T-helper 2 cell (primary cell): ENCODE measurements around the gene ICAM1.

Experiments
- DNase-seq, 5 experiments: peaks; one replicate each; pipeline versions ENCODE4 v3.0.0 to v3.0.0-alpha.2; 2012 to 2022

The ICAM1 gene

DNA sequence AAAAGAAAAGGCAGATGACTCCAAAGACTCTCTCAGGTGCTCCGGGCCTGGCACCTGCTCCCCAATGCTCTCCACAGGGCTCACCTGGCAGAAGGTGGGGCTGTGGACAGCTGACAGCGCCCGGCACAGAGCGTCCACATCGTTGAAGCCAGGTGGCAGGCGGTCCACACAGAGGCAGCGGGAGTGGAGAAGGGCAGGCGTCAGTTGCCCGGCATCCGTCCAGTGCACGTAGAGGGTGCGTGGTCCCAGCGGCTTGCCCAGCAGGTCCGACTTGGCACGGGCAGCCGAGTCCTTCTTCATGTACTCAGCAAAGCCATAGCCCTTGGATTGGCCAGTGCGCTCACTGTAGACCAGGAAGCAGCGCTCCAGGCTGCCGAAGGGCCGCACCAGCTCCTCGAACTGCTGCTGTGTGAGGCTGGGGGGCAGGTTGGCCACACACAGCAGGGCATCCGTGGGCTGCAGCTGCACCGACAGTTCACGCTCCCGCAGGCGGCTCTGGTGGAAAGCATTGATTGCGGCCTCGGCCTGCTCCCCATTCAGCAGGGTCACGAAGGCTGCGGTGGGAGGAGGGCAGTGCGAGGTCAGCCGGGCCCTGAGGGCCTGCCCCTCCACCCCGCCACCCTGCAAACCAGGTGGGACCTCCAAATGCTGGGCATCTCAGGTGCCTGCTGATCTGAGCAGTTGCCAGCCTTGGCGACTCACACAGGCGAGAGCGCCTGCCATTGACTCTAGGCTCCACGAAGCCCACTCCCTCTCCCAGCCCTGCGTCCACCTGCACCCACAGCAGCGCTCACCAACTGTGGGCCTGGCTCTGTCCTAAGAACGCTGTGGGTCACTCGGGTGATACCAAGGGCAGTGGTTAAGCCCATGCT is 57.9 kb downstream of the ICAM1 start:
- DNase-seq: no peak

- DNase-seq: no peak
Measured at GRCh38 chr19:10329555-10329954, 58.6 kb downstream of the ICAM1 start.

GRCh38 chr19:10332158-10332964 is 61.4 kb downstream of the ICAM1 start:
- DNase-seq: no peak

DNA sequence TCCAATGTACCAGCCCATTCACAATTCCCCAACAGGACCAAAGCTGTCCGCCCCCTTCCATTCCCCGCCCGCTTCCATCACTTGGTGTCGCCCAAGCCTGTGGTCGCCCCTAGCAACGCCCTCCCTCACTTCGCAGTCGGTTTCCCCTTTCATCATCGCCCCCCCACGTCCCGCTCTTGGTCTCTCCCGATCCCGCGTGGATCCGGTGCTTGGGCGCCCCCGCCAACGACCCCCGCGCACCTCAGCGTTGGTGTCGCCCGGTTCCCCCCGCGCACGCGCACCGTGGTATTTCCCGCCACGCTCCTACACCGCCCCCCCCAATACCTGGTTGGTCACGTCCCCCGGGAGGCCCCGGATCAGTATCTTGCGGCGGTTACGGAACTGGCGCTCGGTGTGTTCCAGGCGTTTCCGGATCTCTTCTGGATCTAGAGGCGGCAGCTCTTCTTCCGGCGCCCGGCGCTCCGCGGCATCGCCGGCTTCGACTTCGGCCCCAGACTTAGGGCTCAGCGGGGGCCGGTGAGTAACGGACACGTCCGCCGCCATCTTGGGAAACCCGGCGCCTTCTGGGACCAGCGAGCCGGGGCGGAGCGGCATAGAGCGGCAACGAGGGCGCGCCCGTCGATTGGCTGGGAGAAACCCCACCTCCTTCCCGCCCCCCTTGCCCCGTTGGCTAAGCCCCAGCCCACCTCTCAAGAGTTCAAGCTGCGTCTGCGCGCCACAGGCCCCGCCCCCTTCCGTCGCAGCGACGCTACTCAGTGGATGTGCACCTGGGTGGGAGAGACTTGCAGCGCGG is 62.2 kb downstream of the ICAM1 start, which contains the start of gene RAVER1:
Gene RAVER1 (minus strand): TSS at position 565 of the 793 bp plus-strand sequence. CDS start 22 bp downstream, at position 543.
- peak; percentile 95 to 98 (median 97) for DNase-seq

DNA sequence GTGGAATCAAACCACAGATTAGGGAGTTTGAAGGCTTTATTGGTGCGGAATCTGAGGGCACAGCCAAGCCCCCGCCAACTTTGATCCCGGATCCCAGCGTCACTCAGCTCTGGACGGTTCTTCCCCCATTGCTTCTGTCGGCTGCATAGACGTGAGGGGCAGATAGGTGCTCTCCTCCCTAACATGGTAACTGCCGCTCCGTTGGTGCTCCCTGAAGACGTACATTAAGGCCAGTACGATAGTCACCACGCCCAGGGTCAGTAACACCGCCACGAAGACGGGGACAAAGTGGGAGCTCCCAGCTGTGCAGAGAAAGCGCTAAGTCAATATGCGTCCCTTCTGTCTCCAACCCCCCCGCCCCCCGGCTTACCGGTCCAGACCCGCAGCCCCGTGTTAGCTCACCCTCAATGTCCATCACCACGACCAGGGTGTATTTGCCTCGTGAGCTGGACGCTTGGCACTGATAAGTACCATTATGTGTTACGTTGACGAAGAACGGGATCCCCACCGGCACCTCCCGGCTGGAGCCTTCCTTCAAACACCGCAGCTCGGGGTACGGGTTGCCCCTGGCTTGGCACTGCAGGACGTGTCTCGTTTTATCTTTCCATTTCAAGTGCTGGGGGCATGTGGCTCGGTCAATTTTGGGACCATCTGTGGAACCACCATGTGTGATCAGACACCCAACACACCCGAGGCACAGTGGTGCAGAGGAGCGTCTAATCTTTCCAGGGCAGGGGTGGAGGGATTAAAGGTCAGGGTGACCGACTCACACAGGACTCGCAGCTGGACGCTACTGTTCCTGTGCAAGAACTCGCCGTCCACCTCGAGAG is 63.1 kb downstream of the ICAM1 start:
- no peak for DNase-seq

- DNase-seq: peak in 1 of 5 experiments; percentile 35
Measured at GRCh38 chr19:10334588-10335351, 63.9 kb downstream of the ICAM1 start.

GRCh38 chr19:10335352-10335985 is 64.5 kb downstream of the ICAM1 start:
- DNase-seq: no peak
